Measurements from ENCODE around the gene KPNA2. TPM values are rescaled to one million over a fixed set of nuclear protein-coding genes. Genes with fewer than 3 reads are reported as not detected.
A peak's percentile ranks its signal among the peaks of the same experiment; 100 is the strongest.
"Not testable (repeated sequence)": the region's sequence is repeated elsewhere in the genome, so short reads cannot be mapped to it uniquely, and the experiment has no call there.

KPNA2 gene
- polyA plus RNA-seq, 1 donor = 57.2 TPM

GRCh38 chr17:68036304-68037147 lies 991 bp downstream of the KPNA2 start:
- Histone ChIP-seq H3K27me3 (ENCODE audit: control insufficient read depth, insufficient read depth, low read length) (no peaks in the 10 kb centered on the region), H3K4me3 (ENCODE audit: low read length) (peak overlapping the region; percentile 93), H3K9me3 (ENCODE audit: control insufficient read depth, low read depth, low read length) (no peaks in the 10 kb centered on the region), H3K36me3 (ENCODE audit: control insufficient read depth, insufficient read depth, low read length) (peaks cover 25% of the 10 kb centered on the region), H3K4me1 (ENCODE audit: control insufficient read depth, insufficient read depth, low read length) (peaks cover 5% of the 10 kb centered on the region), H3K27ac (ENCODE audit: low read length) (peak overlapping the region; percentile 84)
- WGBS (ENCODE audit: insufficient coverage, low lambda C conversion rate) = 32% methylated on average over 4 of the region's 11 CpGs
- no peak for DNase-seq

- Histone ChIP-seq H3K36me3 (ENCODE audit: control insufficient read depth, insufficient read depth, low read length) (peaks cover 31% of the 10 kb centered on the region), H3K9me3 (ENCODE audit: control insufficient read depth, low read depth, low read length) (no peaks in the 10 kb centered on the region), H3K27ac (ENCODE audit: low read length) (no peak overlapping the region), H3K27me3 (ENCODE audit: control insufficient read depth, insufficient read depth, low read length) (no peaks in the 10 kb centered on the region), H3K4me3 (ENCODE audit: low read length) (no peak overlapping the region), H3K4me1 (ENCODE audit: control insufficient read depth, insufficient read depth, low read length) (no peaks in the 10 kb centered on the region)
- WGBS (ENCODE audit: insufficient coverage, low lambda C conversion rate) = no CpG with 5 or more reads among the region's 9 CpGs
- DNase-seq = no peak
These were observed 11.8 kb downstream of the KPNA2 start for GRCh38 chr17:68047153-68047846.

GRCh38 chr17:68047890-68048542 lies 12.5 kb downstream of the KPNA2 start:
- not testable (repeated sequence) for H3K27ac ChIP-seq (ENCODE audit: low read length)
- no CpG with 5 or more reads among the region's 7 CpGs for WGBS (ENCODE audit: insufficient coverage, low lambda C conversion rate)

GRCh38 chr17:68048996-68049395 lies 13.5 kb downstream of the KPNA2 start:
- H3K4me1 ChIP-seq (ENCODE audit: control insufficient read depth, insufficient read depth, low read length) = no peaks in the 10 kb centered on the region
- no peak overlapping the region for H3K27ac ChIP-seq (ENCODE audit: low read length)
- DNase-seq = no peak
- H3K9me3 ChIP-seq (ENCODE audit: control insufficient read depth, low read depth, low read length) = no peaks in the 10 kb centered on the region
- no CpG with 5 or more reads among the region's 2 CpGs for WGBS (ENCODE audit: insufficient coverage, low lambda C conversion rate)
- no peak overlapping the region for H3K4me3 ChIP-seq (ENCODE audit: low read length)
- H3K36me3 ChIP-seq (ENCODE audit: control insufficient read depth, insufficient read depth, low read length) = peaks cover 17% of the 10 kb centered on the region
- H3K27me3 ChIP-seq (ENCODE audit: control insufficient read depth, insufficient read depth, low read length) = no peaks in the 10 kb centered on the region

More at GRCh38 chr17:68047890-68048542, 12.5 kb downstream of the KPNA2 start:
- not testable (repeated sequence) for DNase-seq; H3K27me3 ChIP-seq (ENCODE audit: control insufficient read depth, insufficient read depth, low read length); H3K4me1 ChIP-seq (ENCODE audit: control insufficient read depth, insufficient read depth, low read length); H3K4me3 ChIP-seq (ENCODE audit: low read length); H3K9me3 ChIP-seq (ENCODE audit: control insufficient read depth, low read depth, low read length)
- H3K36me3 ChIP-seq (ENCODE audit: control insufficient read depth, insufficient read depth, low read length) = peaks cover 27% of the 10 kb centered on the region

- H3K27me3 ChIP-seq (ENCODE audit: control insufficient read depth, insufficient read depth, low read length); H3K4me1 ChIP-seq (ENCODE audit: control insufficient read depth, insufficient read depth, low read length); DNase-seq; H3K9me3 ChIP-seq (ENCODE audit: control insufficient read depth, low read depth, low read length); H3K27ac ChIP-seq (ENCODE audit: low read length); H3K4me3 ChIP-seq (ENCODE audit: low read length): not testable (repeated sequence)
- 73% methylated on average over 1 of the region's 4 CpGs for WGBS (ENCODE audit: insufficient coverage, low lambda C conversion rate)
- peaks cover 10% of the 10 kb centered on the region for H3K36me3 ChIP-seq (ENCODE audit: control insufficient read depth, insufficient read depth, low read length)
These were observed 14.4 kb downstream of the KPNA2 start for GRCh38 chr17:68049812-68050437.

- DNase-seq; H3K36me3 ChIP-seq (ENCODE audit: control insufficient read depth, insufficient read depth, low read length); H3K27me3 ChIP-seq (ENCODE audit: control insufficient read depth, insufficient read depth, low read length); H3K27ac ChIP-seq (ENCODE audit: low read length); H3K4me3 ChIP-seq (ENCODE audit: low read length); H3K4me1 ChIP-seq (ENCODE audit: control insufficient read depth, insufficient read depth, low read length); H3K9me3 ChIP-seq (ENCODE audit: control insufficient read depth, low read depth, low read length): not testable (repeated sequence)
- WGBS (ENCODE audit: insufficient coverage, low lambda C conversion rate) = no CpG with 5 or more reads among the region's 57 CpGs
These were observed 16.1 kb downstream of the KPNA2 start for GRCh38 chr17:68051321-68052312.

- 73% methylated on average over 2 of the region's 14 CpGs for WGBS (ENCODE audit: insufficient coverage, low lambda C conversion rate)
- H3K9me3 ChIP-seq (ENCODE audit: control insufficient read depth, low read depth, low read length) = no peaks in the 10 kb centered on the region
- no peaks in the 10 kb centered on the region for H3K27me3 ChIP-seq (ENCODE audit: control insufficient read depth, insufficient read depth, low read length)
- no peaks in the 10 kb centered on the region for H3K4me1 ChIP-seq (ENCODE audit: control insufficient read depth, insufficient read depth, low read length)
- no peak overlapping the region for H3K4me3 ChIP-seq (ENCODE audit: low read length)
- DNase-seq = no peak
- H3K36me3 ChIP-seq (ENCODE audit: control insufficient read depth, insufficient read depth, low read length) = no peaks in the 10 kb centered on the region
- H3K27ac ChIP-seq (ENCODE audit: low read length) = no peak overlapping the region
These were observed 17.3 kb downstream of the KPNA2 start for GRCh38 chr17:68052810-68053209.

GRCh38 chr17:68053231-68054013 lies 17.9 kb downstream of the KPNA2 start:
- H3K4me1 ChIP-seq (ENCODE audit: control insufficient read depth, insufficient read depth, low read length) = no peaks in the 10 kb centered on the region
- no peak overlapping the region for H3K4me3 ChIP-seq (ENCODE audit: low read length)
- H3K27ac ChIP-seq (ENCODE audit: low read length) = no peak overlapping the region
- no peak for DNase-seq
- H3K9me3 ChIP-seq (ENCODE audit: control insufficient read depth, low read depth, low read length) = no peaks in the 10 kb centered on the region
- H3K36me3 ChIP-seq (ENCODE audit: control insufficient read depth, insufficient read depth, low read length) = no peaks in the 10 kb centered on the region
- no peaks in the 10 kb centered on the region for H3K27me3 ChIP-seq (ENCODE audit: control insufficient read depth, insufficient read depth, low read length)
- 80% methylated on average over 1 of the region's 9 CpGs for WGBS (ENCODE audit: insufficient coverage, low lambda C conversion rate)

- H3K36me3 ChIP-seq (ENCODE audit: control insufficient read depth, insufficient read depth, low read length) = no peaks in the 10 kb centered on the region
- no peaks in the 10 kb centered on the region for H3K27me3 ChIP-seq (ENCODE audit: control insufficient read depth, insufficient read depth, low read length)
- H3K27ac ChIP-seq (ENCODE audit: low read length) = peak overlapping the region; percentile 47
- no peaks in the 10 kb centered on the region for H3K9me3 ChIP-seq (ENCODE audit: control insufficient read depth, low read depth, low read length)
- no peaks in the 10 kb centered on the region for H3K4me1 ChIP-seq (ENCODE audit: control insufficient read depth, insufficient read depth, low read length)
- WGBS (ENCODE audit: insufficient coverage, low lambda C conversion rate) = 80% methylated on average over 2 of the region's 11 CpGs
- no peak overlapping the region for H3K4me3 ChIP-seq (ENCODE audit: low read length)
- DNase-seq = no peak
These were observed 18.9 kb downstream of the KPNA2 start for GRCh38 chr17:68054296-68054900.
